PC-9 (cell line): ENCODE data around the gene LRP8.

Experiments used
- CTCF ChIP-seq: fragments of 200-600 bp; sonication (generic); conservative IDR thresholded peaks from 2 replicates; pipeline ENCODE4 v1.6.1; 2017; ENCODE audit warnings: mixed run types, antibody characterized with exemption, mild to moderate bottlenecking, moderate library complexity
- EZH2 ChIP-seq: fragments of 200-600 bp; sonication (generic); IDR thresholded peaks from 2 replicates; pipeline ENCODE4 v1.8.0; 2017; ENCODE audit warnings: antibody characterized with exemption, low read depth

GRCh38 chr1:53238197-53239155 lies 89.4 kb downstream of the LRP8 start, which contains the start of gene MAGOH:
- TF ChIP-seq CTCF (no peak), EZH2 (no peak)
